Measurements from ENCODE around the gene GAREM1.

DNA sequence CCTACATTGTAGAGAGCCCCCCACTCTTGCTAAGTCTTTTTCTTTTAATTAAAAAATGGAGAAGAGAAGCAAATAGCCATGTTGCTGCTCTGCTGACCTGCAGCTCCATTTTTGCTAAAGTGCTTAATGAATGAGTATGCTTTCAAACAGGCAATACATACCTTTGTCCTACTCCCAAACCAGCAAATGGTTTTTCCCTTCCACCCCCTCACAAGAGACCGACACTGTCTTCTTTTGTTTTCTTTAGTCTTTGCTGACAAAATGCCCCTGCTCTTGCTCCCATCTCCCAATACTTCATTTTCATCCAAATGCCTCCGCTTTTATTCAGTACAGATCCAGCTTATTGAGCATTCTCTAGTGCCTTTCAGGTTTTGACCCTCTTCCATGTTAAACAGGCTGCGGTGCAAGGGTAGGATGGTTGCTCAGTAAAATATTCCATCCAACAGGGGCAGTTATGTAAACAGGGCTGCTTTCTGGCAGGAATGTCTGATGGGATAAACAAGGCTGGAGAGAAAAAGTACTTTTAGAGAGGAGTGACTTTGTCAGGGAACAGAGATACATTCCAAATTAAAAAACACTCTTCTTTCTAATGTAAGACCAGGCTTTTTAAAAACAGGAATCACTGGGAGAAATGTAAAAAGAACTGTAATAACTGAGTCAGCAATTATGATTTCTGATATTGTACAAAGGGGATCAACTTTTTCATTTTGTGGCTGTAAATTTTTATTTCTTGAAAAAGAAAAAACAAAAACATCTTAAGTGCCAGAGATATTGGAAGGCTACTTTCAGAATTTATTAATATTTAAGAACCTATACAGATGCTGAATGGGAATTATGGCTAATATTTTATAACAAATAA lies 144.0 kb downstream of the GAREM1 start:
- TF ChIP-seq, protein P1, sequence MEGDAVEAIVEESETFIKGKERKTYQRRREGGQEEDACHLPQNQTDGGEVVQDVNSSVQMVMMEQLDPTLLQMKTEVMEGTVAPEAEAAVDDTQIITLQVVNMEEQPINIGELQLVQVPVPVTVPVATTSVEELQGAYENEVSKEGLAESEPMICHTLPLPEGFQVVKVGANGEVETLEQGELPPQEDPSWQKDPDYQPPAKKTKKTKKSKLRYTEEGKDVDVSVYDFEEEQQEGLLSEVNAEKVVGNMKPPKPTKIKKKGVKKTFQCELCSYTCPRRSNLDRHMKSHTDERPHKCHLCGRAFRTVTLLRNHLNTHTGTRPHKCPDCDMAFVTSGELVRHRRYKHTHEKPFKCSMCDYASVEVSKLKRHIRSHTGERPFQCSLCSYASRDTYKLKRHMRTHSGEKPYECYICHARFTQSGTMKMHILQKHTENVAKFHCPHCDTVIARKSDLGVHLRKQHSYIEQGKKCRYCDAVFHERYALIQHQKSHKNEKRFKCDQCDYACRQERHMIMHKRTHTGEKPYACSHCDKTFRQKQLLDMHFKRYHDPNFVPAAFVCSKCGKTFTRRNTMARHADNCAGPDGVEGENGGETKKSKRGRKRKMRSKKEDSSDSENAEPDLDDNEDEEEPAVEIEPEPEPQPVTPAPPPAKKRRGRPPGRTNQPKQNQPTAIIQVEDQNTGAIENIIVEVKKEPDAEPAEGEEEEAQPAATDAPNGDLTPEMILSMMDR (conservative IDR thresholded peaks at IDR 0.05): no peak
- no peak for TF ChIP-seq ZFX (IDR thresholded peaks at IDR 0.05)
